Measurements from ENCODE around the gene CDYL.
"Not testable (repeated sequence)": the region's sequence is repeated elsewhere in the genome, so short reads cannot be mapped to it uniquely, and the experiment has no call there.

CDYL gene

DNA sequence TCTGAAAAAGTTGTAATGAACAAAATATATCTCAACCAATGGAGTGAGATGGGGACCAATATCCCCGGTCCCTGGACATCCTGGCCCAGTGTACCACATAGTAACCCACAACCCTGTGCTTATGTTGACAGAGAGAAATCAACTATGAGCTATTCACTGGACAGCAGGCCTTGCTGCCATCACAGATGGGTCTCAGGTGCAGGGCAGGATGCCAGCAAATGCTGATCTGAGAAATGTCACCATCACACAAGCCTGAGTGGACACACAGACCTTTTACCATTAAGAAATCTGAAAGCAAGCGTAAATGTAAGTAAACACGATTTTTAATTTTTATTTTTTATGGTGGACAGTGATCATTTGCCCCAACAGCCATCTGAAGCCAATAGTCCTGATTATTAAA, 218.5 kb downstream of the CDYL start:
- Histone ChIP-seq H3K4me3 (ENCODE audit: low read depth in 1 of 2, low read length in 1 of 2) (no peak overlapping the region), H3K27ac (no peak overlapping the region), H3K27me3 (no peaks in the 10 kb centered on the region), H3K9me3 (no peaks in the 10 kb centered on the region), H3K4me1 (ENCODE audit: control insufficient read depth in 1 of 2, insufficient read depth in 1 of 2, low read depth in 1 of 2, low read length in 1 of 2) (no peaks in the 10 kb centered on the region), H3K36me3 (no peaks in the 10 kb centered on the region)
- TF ChIP-seq, protein P1, sequence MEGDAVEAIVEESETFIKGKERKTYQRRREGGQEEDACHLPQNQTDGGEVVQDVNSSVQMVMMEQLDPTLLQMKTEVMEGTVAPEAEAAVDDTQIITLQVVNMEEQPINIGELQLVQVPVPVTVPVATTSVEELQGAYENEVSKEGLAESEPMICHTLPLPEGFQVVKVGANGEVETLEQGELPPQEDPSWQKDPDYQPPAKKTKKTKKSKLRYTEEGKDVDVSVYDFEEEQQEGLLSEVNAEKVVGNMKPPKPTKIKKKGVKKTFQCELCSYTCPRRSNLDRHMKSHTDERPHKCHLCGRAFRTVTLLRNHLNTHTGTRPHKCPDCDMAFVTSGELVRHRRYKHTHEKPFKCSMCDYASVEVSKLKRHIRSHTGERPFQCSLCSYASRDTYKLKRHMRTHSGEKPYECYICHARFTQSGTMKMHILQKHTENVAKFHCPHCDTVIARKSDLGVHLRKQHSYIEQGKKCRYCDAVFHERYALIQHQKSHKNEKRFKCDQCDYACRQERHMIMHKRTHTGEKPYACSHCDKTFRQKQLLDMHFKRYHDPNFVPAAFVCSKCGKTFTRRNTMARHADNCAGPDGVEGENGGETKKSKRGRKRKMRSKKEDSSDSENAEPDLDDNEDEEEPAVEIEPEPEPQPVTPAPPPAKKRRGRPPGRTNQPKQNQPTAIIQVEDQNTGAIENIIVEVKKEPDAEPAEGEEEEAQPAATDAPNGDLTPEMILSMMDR (IDR thresholded peaks at IDR 0.05): no peak

DNA sequence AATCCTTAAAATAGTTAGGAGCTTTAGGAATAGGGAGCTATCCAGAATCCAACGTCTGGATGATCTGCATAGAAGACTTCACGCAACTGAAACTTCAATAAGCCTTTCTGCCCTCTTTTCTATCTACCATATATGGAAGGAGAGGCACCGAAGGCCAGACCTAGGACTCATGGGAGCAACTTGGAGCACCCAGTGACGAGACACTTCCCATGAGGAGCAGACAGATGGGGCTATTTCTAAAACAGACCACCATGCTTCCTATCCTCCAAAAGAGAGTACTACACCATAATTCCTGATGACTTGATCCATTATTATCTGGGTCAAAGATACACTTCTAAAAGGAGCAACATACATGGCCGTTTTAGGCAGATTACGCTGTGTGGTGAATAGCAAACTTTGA, 221.7 kb downstream of the CDYL start:
- no peaks in the 10 kb centered on the region for H3K27me3 ChIP-seq
- no peaks in the 10 kb centered on the region for H3K9me3 ChIP-seq
- H3K36me3 ChIP-seq: no peaks in the 10 kb centered on the region
- no peaks in the 10 kb centered on the region for H3K4me1 ChIP-seq (ENCODE audit: control insufficient read depth in 1 of 2, insufficient read depth in 1 of 2, low read depth in 1 of 2, low read length in 1 of 2)
- no peak overlapping the region for H3K4me3 ChIP-seq (ENCODE audit: low read depth in 1 of 2, low read length in 1 of 2)
- H3K27ac ChIP-seq: no peak overlapping the region
- TF ChIP-seq, protein P1 (IDR thresholded peaks at IDR 0.05): no peak

GRCh38 chr6:4999586-4999985, 223.4 kb downstream of the CDYL start:
- Histone ChIP-seq H3K9me3 (no peaks in the 10 kb centered on the region), H3K27me3 (no peaks in the 10 kb centered on the region), H3K4me3 (ENCODE audit: low read depth in 1 of 2, low read length in 1 of 2) (no peak overlapping the region), H3K36me3 (no peaks in the 10 kb centered on the region), H3K27ac (no peak overlapping the region), H3K4me1 (ENCODE audit: control insufficient read depth in 1 of 2, insufficient read depth in 1 of 2, low read depth in 1 of 2, low read length in 1 of 2) (peaks cover 8 to 11% of the 10 kb centered on the region in 2 experiments)
- TF ChIP-seq, protein P1 (IDR thresholded peaks at IDR 0.05): no peak

GRCh38 chr6:5003604-5004372, 227.6 kb downstream of the CDYL start, which contains the start of gene RPP40:
Gene RPP40, minus strand, starts transcription at chr6:5004037. Its CDS starts 35 bp downstream, at chr6:5004002.
- Histone ChIP-seq H3K27me3 (no peaks in the 10 kb centered on the region), H3K9me3 (no peaks in the 10 kb centered on the region), H3K36me3 (no peaks in the 10 kb centered on the region), H3K4me3 (ENCODE audit: low read depth in 1 of 2, low read length in 1 of 2) (peak within 1 kb of the TSS; percentile 93 to 96), H3K4me1 (ENCODE audit: control insufficient read depth in 1 of 2, insufficient read depth in 1 of 2, low read depth in 1 of 2, low read length in 1 of 2) (peaks cover 8 to 11% of the 10 kb centered on the region in 2 experiments), H3K27ac (peak within 1 kb of the TSS; percentile 75)
- TF ChIP-seq, protein P1 (IDR thresholded peaks at IDR 0.05): peak; percentile 94

DNA sequence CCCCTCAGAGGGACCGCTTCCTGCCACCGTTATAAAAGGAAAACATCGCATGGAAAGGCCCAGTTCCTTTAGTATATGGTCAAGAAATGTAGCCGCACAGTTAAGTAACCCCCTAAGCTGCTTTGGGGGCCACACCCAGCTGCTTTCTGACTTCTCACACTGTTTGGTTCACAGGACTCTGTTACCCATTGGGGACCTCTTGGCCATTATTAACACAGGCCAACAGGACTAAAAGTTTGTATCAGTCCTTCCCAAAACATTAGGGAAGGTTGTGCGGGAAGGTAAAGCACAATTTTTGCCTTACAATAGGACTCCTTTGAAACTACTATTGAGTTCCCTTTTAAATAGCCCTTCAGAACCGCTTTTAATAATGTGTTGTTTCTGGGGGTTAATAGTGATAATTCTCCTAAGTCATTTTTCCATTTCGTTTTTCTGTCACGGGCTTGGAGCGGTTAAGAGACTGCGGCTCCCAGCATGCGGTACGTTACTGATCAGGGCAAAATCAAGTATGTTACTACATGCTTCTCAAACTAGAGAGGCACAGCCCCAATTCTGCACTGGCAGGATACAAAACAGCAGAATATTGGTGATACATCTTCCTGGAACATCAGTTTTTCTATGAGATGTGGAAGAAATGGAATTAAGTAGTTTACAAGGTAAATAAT, 228.3 kb downstream of the CDYL start:
- TF ChIP-seq, protein P1 (IDR thresholded peaks at IDR 0.05): no peak
- no peaks in the 10 kb centered on the region for H3K27me3 ChIP-seq
- H3K9me3 ChIP-seq: no peaks in the 10 kb centered on the region
- H3K36me3 ChIP-seq: no peaks in the 10 kb centered on the region
- peak overlapping the region; percentile 93 to 96 for H3K4me3 ChIP-seq (ENCODE audit: low read depth in 1 of 2, low read length in 1 of 2)
- peak overlapping the region; percentile 75 for H3K27ac ChIP-seq
- H3K4me1 ChIP-seq (ENCODE audit: control insufficient read depth in 1 of 2, insufficient read depth in 1 of 2, low read depth in 1 of 2, low read length in 1 of 2): peaks cover 8 to 11% of the 10 kb centered on the region in 2 experiments

- H3K4me3 ChIP-seq (ENCODE audit: low read depth in 1 of 2, low read length in 1 of 2); H3K36me3 ChIP-seq; H3K27ac ChIP-seq; H3K9me3 ChIP-seq; H3K27me3 ChIP-seq: not testable (repeated sequence)
- peaks cover 8 to 11% of the 10 kb centered on the region in 2 experiments for H3K4me1 ChIP-seq (ENCODE audit: control insufficient read depth in 1 of 2, insufficient read depth in 1 of 2, low read depth in 1 of 2, low read length in 1 of 2)
These were observed 228.8 kb downstream of the CDYL start for GRCh38 chr6:5005038-5005433.

Measured in neutrophil (primary cell).